Panc1 (cell line): ENCODE measurements around the gene HELLS.
"Not testable (repeated sequence)": the region's sequence is repeated elsewhere in the genome, so short reads cannot be mapped to it uniquely, and the experiment has no call there.

Experiments used
- POLR2AphosphoS5 ChIP-seq: IDR thresholded peaks from 2 replicates; pipeline ENCODE4 v1.6.1; 2012; ENCODE audit warnings: mild to moderate bottlenecking, low read depth, low read length, moderate library complexity
- REST ChIP-seq, 2 experiments: IDR thresholded peaks; 2 replicates each; pipeline ENCODE4 v1.6.1; 2011 to 2012; ENCODE audit warnings: low read depth in 2 of 2, control low read depth in 1 of 2, low read length in 1 of 2, mild to moderate bottlenecking in 1 of 2, moderate library complexity in 1 of 2; ENCODE audit not compliant: insufficient read depth in 1 of 2
- TF ChIP-seq, protein P1 (sequence below): fragments of 450-650 bp; IDR thresholded peaks from 2 replicates; pipeline ENCODE4 v1.5.1; 2017; ENCODE audit warnings: mild to moderate bottlenecking

- TF ChIP-seq, protein P1, sequence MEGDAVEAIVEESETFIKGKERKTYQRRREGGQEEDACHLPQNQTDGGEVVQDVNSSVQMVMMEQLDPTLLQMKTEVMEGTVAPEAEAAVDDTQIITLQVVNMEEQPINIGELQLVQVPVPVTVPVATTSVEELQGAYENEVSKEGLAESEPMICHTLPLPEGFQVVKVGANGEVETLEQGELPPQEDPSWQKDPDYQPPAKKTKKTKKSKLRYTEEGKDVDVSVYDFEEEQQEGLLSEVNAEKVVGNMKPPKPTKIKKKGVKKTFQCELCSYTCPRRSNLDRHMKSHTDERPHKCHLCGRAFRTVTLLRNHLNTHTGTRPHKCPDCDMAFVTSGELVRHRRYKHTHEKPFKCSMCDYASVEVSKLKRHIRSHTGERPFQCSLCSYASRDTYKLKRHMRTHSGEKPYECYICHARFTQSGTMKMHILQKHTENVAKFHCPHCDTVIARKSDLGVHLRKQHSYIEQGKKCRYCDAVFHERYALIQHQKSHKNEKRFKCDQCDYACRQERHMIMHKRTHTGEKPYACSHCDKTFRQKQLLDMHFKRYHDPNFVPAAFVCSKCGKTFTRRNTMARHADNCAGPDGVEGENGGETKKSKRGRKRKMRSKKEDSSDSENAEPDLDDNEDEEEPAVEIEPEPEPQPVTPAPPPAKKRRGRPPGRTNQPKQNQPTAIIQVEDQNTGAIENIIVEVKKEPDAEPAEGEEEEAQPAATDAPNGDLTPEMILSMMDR, result not testable (repeated sequence)
- not testable (repeated sequence) for TF ChIP-seq POLR2AphosphoS5; REST (IDR thresholded peaks at IDR 0.05; ENCODE audit: insufficient read depth in 1 of 2, low read depth in 2 of 2, low read length in 1 of 2)
Measured at GRCh38 chr10:94567714-94568307, 22.2 kb downstream of the HELLS start.
